Transverse colon (tissue), 4 donors: ENCODE results near the gene DPY19L2. TPM values are rescaled to one million over a fixed set of nuclear protein-coding genes. Genes with fewer than 3 reads are reported as not detected.
"Not testable (repeated sequence)": the region's sequence is repeated elsewhere in the genome, so short reads cannot be mapped to it uniquely, and the experiment has no call there.

Source experiments
- DNase-seq: peaks from one replicate; pipeline ENCODE4 v3.0.0-alpha.2; 2019
- H3K27ac ChIP-seq, 4 donors: fragments of 200-600 bp; sonication (generic); 2 replicates each; pipeline ENCODE4 v1.5.1; 2016 to 2018; ENCODE audit warnings: inconsistent platforms in 4 of 4
- H3K27me3 ChIP-seq: fragments of 200-600 bp; sonication (generic); 2 replicates; pipeline ENCODE4 v1.5.1; 2017; ENCODE audit warnings: inconsistent platforms
- H3K36me3 ChIP-seq, 4 donors: fragments of 200-600 bp; sonication (generic); 2 replicates each; pipeline ENCODE4 v1.5.1; 2017 to 2019; ENCODE audit warnings: inconsistent platforms in 4 of 4
- H3K4me1 ChIP-seq, 4 donors: fragments of 200-600 bp; sonication (generic); 2 replicates each; pipeline ENCODE4 v1.5.1; 2017 to 2020; ENCODE audit warnings: inconsistent platforms in 4 of 4
- H3K4me3 ChIP-seq, 4 donors: fragments of 200-600 bp; sonication (generic); 1 replicate in 1 of 4; 2 replicates in 3 of 4; pipeline versions ENCODE4 v1.5.1 to v1.6.1; 2017 to 2019; ENCODE audit warnings: inconsistent platforms in 4 of 4
- H3K9me3 ChIP-seq, 2 donors: fragments of 200-600 bp; sonication (generic); 2 replicates each; pipeline ENCODE4 v1.5.1; 2017 to 2019; ENCODE audit warnings: inconsistent platforms in 2 of 2
- WGBS, 2 donors: methylation state at CpG; one replicate each; pipeline ENCODE4 v1.1.5; 2018; ENCODE audit warnings: low coverage in 1 of 2; 5-methylcytosine and 5-hydroxymethylcytosine counted together
- in situ Hi-C, 4 donors: fragments of 200-750 bp; cut with MboI; loops; one replicate each; pipeline versions ENCODE4 v1.15.0 to v1.15.1; 2017; ENCODE audit warnings: low sequenced_read_pairs in 3 of 4, low pct_ligation_motif_present in 1 of 4, low pct_unique_long_range_greater_than_20kb in 1 of 4
- intact Hi-C: fragments of 100-400 bp; cut with DNase I; formaldehyde crosslinking; loops from one replicate; pipeline ENCODE4 v1.15.1; 2023; ENCODE audit warnings: low total_unique reads
- total RNA-seq, 4 donors: library from RNA; depleted of rRNA; stranded (reverse); fragments of >200 nt; gene quantifications; one replicate each; pipeline ENCODE4 v1.1.0, GENCODE V29; 2016

DPY19L2 gene
- total RNA-seq, 4 donors from 2014 or later = 1.00 to 5.2 (median 4.2) TPM

GRCh38 chr12:63643381-63644140, 24.7 kb downstream of the DPY19L2 start:
- H3K4me3 ChIP-seq, H3K27me3 ChIP-seq, in situ Hi-C loops, DNase-seq, intact Hi-C loops, H3K36me3 ChIP-seq, H3K27ac ChIP-seq, H3K4me1 ChIP-seq, H3K9me3 ChIP-seq: not testable (repeated sequence)
- WGBS, 2 donors = 70 to 71% methylated on average over 2 to 5 of the region's 5 CpGs

- H3K4me3 ChIP-seq, in situ Hi-C loops, H3K27me3 ChIP-seq, H3K4me1 ChIP-seq, H3K36me3 ChIP-seq, H3K27ac ChIP-seq, DNase-seq, intact Hi-C loops, H3K9me3 ChIP-seq: not testable (repeated sequence)
- WGBS, 2 donors = 88 to 93% methylated on average over 4 of the region's 4 CpGs
Measured at GRCh38 chr12:63624258-63624657, 44.0 kb downstream of the DPY19L2 start.

GRCh38 chr12:63615544-63615943, 52.7 kb downstream of the DPY19L2 start:
- in situ Hi-C loops, intact Hi-C loops, H3K36me3 ChIP-seq, H3K9me3 ChIP-seq, H3K4me1 ChIP-seq, H3K27ac ChIP-seq, H3K27me3 ChIP-seq, H3K4me3 ChIP-seq, DNase-seq: not testable (repeated sequence)
- WGBS, 2 donors = 57 to 75% methylated on average over 1 of the region's 1 CpG

GRCh38 chr12:63611285-63611684, 57.0 kb downstream of the DPY19L2 start:
- H3K27me3 ChIP-seq, intact Hi-C loops, H3K9me3 ChIP-seq, H3K27ac ChIP-seq, DNase-seq, H3K4me1 ChIP-seq, in situ Hi-C loops, H3K4me3 ChIP-seq, H3K36me3 ChIP-seq: not testable (repeated sequence)
- WGBS, 2 donors = 48% methylated on average over 2 of the region's 2 CpGs; no CpG with 5 or more reads in 1 of the 2 donors

- intact Hi-C loops, H3K9me3 ChIP-seq, H3K27ac ChIP-seq, H3K36me3 ChIP-seq, in situ Hi-C loops, H3K4me3 ChIP-seq, H3K4me1 ChIP-seq, H3K27me3 ChIP-seq, DNase-seq: not testable (repeated sequence)
Measured at GRCh38 chr12:63609281-63609680, 59.0 kb downstream of the DPY19L2 start.

- 56 to 100% methylated on average over 1 to 3 of the region's 3 CpGs for WGBS, 2 donors
- H3K9me3 ChIP-seq, intact Hi-C loops, H3K36me3 ChIP-seq, H3K27me3 ChIP-seq, H3K4me1 ChIP-seq, in situ Hi-C loops, DNase-seq, H3K4me3 ChIP-seq, H3K27ac ChIP-seq: not testable (repeated sequence)
Measured at GRCh38 chr12:63604985-63605384, 63.3 kb downstream of the DPY19L2 start.

- H3K4me1 ChIP-seq, H3K27me3 ChIP-seq, DNase-seq, in situ Hi-C loops, H3K27ac ChIP-seq, H3K4me3 ChIP-seq, H3K36me3 ChIP-seq, intact Hi-C loops, H3K9me3 ChIP-seq: not testable (repeated sequence)
- WGBS, 2 donors = 29 to 37% methylated on average over 4 of the region's 4 CpGs
Measured at GRCh38 chr12:63594828-63595227, 73.5 kb downstream of the DPY19L2 start.

GRCh38 chr12:63584426-63584825, 83.9 kb downstream of the DPY19L2 start:
- H3K4me1 ChIP-seq, H3K4me3 ChIP-seq, H3K27ac ChIP-seq, DNase-seq, intact Hi-C loops, H3K27me3 ChIP-seq, H3K36me3 ChIP-seq, H3K9me3 ChIP-seq, in situ Hi-C loops: not testable (repeated sequence)
- WGBS, 2 donors = 78 to 84% methylated on average over 3 of the region's 3 CpGs

GRCh38 chr12:63583289-63583688, 85.0 kb downstream of the DPY19L2 start:
- intact Hi-C loops, H3K4me3 ChIP-seq, H3K36me3 ChIP-seq, H3K27ac ChIP-seq, in situ Hi-C loops, H3K27me3 ChIP-seq, DNase-seq, H3K9me3 ChIP-seq, H3K4me1 ChIP-seq: not testable (repeated sequence)
- 69 to 78% methylated on average over 1 of the region's 1 CpG for WGBS, 2 donors

- DNase-seq, in situ Hi-C loops, H3K4me1 ChIP-seq, H3K27me3 ChIP-seq, H3K4me3 ChIP-seq, intact Hi-C loops, H3K27ac ChIP-seq, H3K9me3 ChIP-seq, H3K36me3 ChIP-seq: not testable (repeated sequence)
- 54 to 67% methylated on average over 2 of the region's 2 CpGs for WGBS, 2 donors
Measured at GRCh38 chr12:63577631-63578030, 90.7 kb downstream of the DPY19L2 start.

- H3K27ac ChIP-seq, H3K27me3 ChIP-seq, in situ Hi-C loops, H3K36me3 ChIP-seq, H3K9me3 ChIP-seq, H3K4me1 ChIP-seq, H3K4me3 ChIP-seq, DNase-seq, intact Hi-C loops: not testable (repeated sequence)
- 60 to 94% methylated on average over 1 to 4 of the region's 4 CpGs for WGBS, 2 donors
Measured at GRCh38 chr12:63572038-63572437, 96.3 kb downstream of the DPY19L2 start.
